ENCODE data around the gene KIF3A. TPM values are rescaled to one million over a fixed set of nuclear protein-coding genes. Genes with fewer than 3 reads are reported as not detected.

The KIF3A gene
- total RNA-seq, 1 donor from 2014 or later, result 10.5 TPM

- peaks cover 18% of the 10 kb centered on the region for H3K27me3 ChIP-seq
Measured at GRCh38 chr5:132742158-132742557, 4.8 kb upstream of the KIF3A start.

DNA sequence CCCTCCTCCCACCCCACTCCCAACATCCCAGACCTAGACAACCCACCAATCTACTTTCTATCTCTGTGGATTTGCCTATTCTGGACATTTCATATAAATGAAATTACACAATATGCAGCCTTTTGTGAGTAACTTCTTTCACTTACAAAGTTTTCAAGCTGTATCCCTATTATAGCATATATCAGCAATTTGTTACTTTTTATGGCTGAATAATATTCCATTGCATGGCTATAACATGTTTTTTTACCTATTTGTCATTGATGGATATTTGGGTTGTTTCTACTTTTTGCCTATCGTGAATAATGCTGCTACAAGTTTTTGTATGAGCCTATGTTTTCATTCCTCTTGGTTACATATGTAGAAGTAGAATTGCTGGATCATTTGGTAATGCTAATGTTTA, 1.9 kb upstream of the KIF3A start:
- Histone ChIP-seq H3K27me3 (no peaks in the 10 kb centered on the region), H3K9me3 (no peaks in the 10 kb centered on the region), H3K27ac (no peak overlapping the region), H3K36me3 (no peaks in the 10 kb centered on the region), H3K4me3 (no peak overlapping the region), H3K4me1 (peaks cover 15% of the 10 kb centered on the region)
- no peak for TF ChIP-seq CTCF (IDR thresholded peaks at IDR 0.05)
- ATAC-seq (no peak), DNase-seq (no peak)
- intact Hi-C loops (cut with DNase I), result no loop called here

More at GRCh38 chr5:132742158-132742557, 4.8 kb upstream of the KIF3A start:
- Histone ChIP-seq H3K27ac (no peak overlapping the region), H3K4me1 (peaks cover 6% of the 10 kb centered on the region), H3K9me3 (no peaks in the 10 kb centered on the region), H3K36me3 (no peaks in the 10 kb centered on the region), H3K4me3 (no peak overlapping the region)
- TF ChIP-seq CTCF (IDR thresholded peaks at IDR 0.05), result no peak
- ATAC-seq, result no peak
- no peak for DNase-seq
- intact Hi-C loops (cut with DNase I), result no loop called here

- intact Hi-C loops (cut with DNase I), result no loop called here
- TF ChIP-seq CTCF (IDR thresholded peaks at IDR 0.05), result no peak
- DNase-seq, result no peak
- H3K36me3 ChIP-seq, result no peaks in the 10 kb centered on the region
- peak overlapping the region; percentile 87 for H3K4me3 ChIP-seq
- ATAC-seq, result no peak
- no peaks in the 10 kb centered on the region for H3K27me3 ChIP-seq
- H3K9me3 ChIP-seq, result no peaks in the 10 kb centered on the region
- peaks cover 15% of the 10 kb centered on the region for H3K4me1 ChIP-seq
- no peak overlapping the region for H3K27ac ChIP-seq
Measured at GRCh38 chr5:132737982-132738681, 786 bp upstream of the KIF3A start.

GRCh38 chr5:132734687-132735086, 2.7 kb downstream of the KIF3A start:
- intact Hi-C loops (cut with DNase I), result no loop called here
- DNase-seq (no peak), ATAC-seq (no peak)
- Histone ChIP-seq H3K4me3 (no peak overlapping the region), H3K27me3 (no peaks in the 10 kb centered on the region), H3K9me3 (no peaks in the 10 kb centered on the region), H3K27ac (no peak overlapping the region), H3K36me3 (no peaks in the 10 kb centered on the region), H3K4me1 (peaks cover 15% of the 10 kb centered on the region)
- no peak for TF ChIP-seq CTCF (IDR thresholded peaks at IDR 0.05)

- H3K4me1 ChIP-seq, result peaks cover 15% of the 10 kb centered on the region
- H3K27me3 ChIP-seq, result no peaks in the 10 kb centered on the region
Measured at GRCh38 chr5:132733499-132734148, 3.7 kb downstream of the KIF3A start.

More at GRCh38 chr5:132733499-132734148, 3.7 kb downstream of the KIF3A start:
- H3K36me3 ChIP-seq, result no peaks in the 10 kb centered on the region
- no peak overlapping the region for H3K27ac ChIP-seq
- DNase-seq (no peak), ATAC-seq (no peak)
- no peaks in the 10 kb centered on the region for H3K9me3 ChIP-seq
- no peak overlapping the region for H3K4me3 ChIP-seq
- intact Hi-C loops (cut with DNase I), result no loop called here
- no peak for TF ChIP-seq CTCF (IDR thresholded peaks at IDR 0.05)

All from upper lobe of right lung (tissue), 1 donor.